NCI-H82 treated with DMSO at 0.1 percent for 48 hours (cell line): Measurements from ENCODE around the gene TSNAXIP1.
"Not testable (repeated sequence)": the region's sequence is repeated elsewhere in the genome, so short reads cannot be mapped to it uniquely, and the experiment has no call there.

ENCODE experiments used
- DNase-seq: peaks from one replicate; lab custom pipeline; 2025; ENCODE audit not compliant: unreplicated experiment; lab: John Stamatoyannopoulos, UW

Gene TSNAXIP1

GRCh38 chr16:67858500-67858899 is 51.8 kb downstream of the TSNAXIP1 start:
- no peak for DNase-seq

DNA sequence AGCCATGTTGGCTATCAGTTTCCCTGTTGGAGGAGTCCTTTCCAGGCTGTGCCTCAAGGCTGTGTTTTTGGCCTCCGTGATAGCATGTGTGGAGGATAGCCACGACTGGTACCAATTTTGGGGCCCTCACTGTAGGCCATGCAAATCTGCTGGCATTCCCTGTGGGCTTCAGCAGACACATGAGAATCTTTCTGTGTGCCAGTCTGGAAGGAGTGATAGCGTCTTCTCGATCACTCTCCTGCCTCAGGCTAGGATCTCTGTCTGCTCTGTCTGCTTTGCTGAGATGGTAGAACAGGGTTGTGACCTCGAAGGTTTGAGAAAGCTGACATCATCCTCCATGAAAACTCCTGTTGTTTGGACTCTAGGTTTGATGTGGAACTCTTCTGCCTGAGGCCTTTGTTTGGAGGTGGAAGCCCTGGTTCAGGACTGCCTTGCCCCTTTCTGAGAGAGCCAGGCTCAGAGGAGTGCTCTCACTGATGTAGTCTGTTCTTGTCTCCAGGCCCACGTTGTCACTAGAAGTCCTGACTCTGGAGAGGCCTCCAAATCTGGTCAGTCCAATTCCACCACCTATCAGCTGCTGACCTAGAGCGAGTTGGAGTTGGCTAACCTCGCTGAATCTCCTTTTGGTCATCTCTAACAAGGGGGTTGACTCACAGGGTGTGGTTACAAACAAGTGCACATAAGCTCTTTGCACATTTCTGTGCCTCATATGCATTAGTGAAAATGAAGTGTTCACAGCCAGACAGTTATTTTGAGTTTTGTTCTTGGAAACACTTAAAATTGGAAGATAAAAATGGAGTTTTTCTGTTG is 54.1 kb downstream of the TSNAXIP1 start:
- DNase-seq = no peak

GRCh38 chr16:67861877-67862276 is 55.2 kb downstream of the TSNAXIP1 start:
- no peak for DNase-seq

GRCh38 chr16:67862623-67863583 is 56.2 kb downstream of the TSNAXIP1 start:
- DNase-seq = no peak

DNA sequence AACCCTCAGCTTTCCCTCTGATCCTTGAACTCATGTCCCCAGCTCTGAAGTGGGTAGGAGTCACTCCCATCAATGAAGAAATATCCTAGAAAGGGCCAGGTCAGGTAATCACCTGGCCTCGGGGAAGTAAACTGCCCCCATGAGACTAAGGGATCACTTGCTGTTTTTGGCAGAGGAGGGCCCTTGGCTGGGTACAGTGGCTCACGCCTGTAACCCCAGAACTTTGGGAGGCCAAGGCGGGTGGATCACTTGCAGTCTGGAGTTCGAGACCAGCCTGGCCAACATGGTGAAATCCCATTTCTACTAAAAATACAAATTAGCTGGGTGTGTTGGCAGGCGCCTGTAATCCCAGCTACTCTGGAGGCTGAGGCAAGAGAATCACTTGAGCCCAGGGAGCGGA is 57.4 kb downstream of the TSNAXIP1 start:
- not testable (repeated sequence) for DNase-seq

- DNase-seq = no peak
These were observed 57.9 kb downstream of the TSNAXIP1 start for GRCh38 chr16:67864594-67864993.

DNA sequence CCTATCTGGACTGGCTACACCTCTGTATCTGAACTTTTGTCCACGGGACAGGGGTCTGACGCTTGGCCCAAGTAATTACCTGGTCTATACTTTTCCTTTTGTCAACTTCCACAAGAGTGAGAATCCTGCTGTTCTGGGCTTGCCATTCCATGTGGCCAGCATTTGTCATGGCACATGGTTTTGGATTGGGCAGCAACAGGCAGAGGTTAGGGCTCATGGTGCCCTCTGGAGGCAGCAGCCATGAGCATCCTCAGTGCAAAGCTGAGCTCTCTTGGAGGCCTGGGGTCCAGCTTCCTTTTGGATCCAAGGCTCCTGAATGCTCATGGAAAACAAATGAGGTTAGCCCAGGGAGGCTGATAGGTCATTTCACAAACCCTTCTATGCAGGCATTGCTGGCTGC is 58.6 kb downstream of the TSNAXIP1 start:
- DNase-seq = no peak

DNA sequence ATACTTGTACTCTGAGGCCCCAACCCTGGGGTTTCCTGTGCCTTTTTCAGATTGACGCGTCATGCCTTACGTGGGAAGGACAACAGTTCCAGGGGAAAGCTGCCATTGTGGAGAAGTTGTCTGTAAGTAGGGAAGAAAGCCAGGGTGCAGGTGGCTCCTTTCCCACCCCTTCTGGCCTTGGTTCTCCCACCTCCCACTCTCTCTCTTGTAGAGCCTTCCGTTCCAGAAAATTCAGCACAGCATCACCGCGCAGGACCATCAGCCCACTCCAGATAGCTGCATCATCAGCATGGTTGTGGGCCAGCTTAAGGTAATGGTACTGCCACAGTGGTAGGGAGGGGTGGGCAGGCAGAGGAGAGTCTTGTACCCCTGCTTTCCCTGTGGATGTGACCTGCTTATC is 61.6 kb downstream of the TSNAXIP1 start:
- no peak for DNase-seq

DNA sequence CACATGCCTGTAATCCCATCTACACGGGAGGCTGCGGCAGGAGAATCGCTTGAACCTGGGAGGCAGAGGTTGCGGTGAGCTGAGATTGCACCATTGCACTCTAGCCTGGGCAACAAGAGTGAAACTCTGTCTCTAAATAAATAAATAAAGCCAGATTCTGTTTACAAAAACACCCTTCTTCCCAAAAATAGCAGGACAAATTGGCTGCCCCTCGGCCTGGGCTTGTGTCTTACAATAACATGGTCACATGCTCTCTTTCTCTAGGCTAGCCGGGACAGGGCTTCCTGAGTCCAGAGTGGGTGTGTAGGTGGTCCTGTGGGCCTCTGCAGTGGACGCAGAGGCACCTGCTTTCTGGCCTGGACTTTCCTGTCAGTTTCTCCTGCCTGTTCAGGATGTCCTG is 63.0 kb downstream of the TSNAXIP1 start:
- no peak for DNase-seq

DNA sequence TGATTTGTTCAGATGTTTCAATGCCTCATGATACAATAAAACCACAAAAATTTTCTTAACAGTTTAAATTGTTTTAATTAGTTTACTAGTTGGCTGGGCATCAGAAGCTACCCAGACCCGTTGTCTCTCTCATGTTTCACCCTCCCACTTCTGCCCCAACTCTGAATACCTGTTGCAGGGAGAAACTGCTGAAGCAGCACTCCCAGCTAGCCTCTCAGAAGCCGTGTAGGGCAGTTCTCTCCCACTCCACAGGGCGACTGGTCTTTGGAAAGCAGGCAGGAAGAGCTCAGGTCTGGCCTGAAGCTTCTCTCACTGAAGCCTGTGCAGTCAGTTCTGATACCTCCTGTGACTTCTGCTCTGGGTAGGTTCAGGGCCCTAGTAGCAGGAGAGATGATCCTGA is 64.6 kb downstream of the TSNAXIP1 start:
- no peak for DNase-seq

DNA sequence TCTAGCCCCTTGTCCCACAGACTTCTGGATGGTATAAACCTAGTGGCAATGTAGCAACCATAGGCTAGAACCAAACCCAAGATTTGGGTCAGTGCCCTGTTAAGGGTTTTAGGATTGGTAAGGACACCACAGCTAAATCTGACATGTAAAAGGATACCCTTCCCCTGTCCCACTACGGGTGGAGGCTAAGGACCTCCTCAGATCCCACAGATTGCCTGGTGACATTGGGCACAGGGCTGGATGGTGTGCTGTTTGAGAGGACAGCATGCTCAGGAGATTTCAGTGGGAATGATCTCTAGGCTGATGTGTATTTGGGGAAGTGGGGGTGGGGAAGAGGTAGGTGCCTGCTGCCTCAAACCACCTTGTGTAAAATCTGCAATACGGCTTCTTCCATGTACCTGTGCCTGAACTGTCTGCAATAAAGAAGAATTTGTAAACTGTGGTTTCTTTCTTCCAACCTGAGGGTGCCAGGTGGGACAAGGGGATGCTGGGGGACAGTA is 65.5 kb downstream of the TSNAXIP1 start:
- no peak for DNase-seq

GRCh38 chr16:67872631-67873434 is 66.1 kb downstream of the TSNAXIP1 start, which contains the start of gene EDC4:
EDC4 (plus strand) TSS chr16:67873052; CDS start chr16:67873262, 210 bp downstream.
- peak; percentile 30 for DNase-seq

DNA sequence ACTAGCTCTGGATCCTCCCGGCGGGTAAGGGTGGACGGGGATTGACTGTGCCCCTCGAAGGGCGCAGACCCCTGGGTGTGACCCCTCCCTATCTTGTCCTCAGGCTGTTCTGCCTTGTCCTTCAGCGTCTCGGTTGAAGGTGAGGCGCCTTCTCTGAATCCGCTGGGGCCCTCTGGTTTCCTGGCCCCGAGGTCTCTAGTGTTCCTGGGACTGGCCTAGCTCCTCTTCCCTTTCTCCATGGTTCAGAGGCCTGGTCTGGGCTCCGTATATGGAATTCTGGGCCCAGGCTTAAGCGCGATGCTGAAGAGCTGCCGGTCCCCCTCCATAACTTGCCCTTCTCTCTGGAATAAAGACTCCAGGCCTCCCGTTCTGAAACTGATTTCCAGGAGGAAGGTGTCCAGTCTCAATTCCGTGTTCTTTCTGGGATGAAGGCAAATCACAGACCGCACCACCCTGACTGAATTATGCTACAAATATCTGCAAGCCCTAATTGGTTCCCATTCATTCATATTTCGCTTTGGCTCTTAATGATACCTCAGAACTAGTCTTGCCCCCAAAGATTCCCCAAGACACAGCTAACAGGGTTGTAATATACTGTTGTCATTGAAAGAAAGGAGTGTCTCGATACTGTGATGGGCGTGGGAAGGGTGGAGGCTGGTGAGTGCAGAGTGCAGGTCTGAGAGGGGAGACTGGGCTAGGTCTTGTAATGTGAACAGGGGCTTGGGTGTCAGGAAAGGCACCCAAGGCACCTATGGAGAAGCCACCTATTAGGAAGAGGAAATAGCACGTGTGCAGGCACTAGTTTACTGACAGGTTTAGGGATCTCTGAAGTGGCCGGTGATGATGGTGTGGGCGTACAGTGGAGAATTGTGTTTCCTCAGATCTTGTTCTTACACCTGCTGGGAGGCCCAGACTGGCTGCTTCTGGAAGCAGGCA is 67.0 kb downstream of the TSNAXIP1 start:
- no peak for DNase-seq

DNA sequence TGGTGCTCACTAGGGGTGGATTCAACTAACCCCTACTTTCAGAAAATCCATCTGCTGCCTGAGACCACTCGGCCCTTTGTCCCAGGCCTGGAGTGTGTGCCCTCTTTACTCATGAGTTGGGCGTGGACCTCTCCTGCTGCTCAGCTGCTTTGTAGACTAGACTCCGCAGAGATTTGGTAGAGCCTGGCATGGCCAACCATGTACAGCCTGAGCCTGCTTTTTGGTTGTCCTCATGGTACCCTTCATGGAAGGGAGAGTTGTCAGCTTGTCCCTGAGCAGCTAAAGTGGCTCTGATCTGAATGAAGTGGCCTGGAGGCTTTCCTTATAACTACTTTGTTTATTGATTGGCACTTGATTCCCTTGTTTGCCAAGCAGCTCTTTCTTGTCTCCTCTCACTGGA is 67.7 kb downstream of the TSNAXIP1 start:
- no peak for DNase-seq

- no peak for DNase-seq
These were observed 70.4 kb downstream of the TSNAXIP1 start for GRCh38 chr16:67877064-67877463.
